Stimulated activated CD8-positive, alpha-beta memory T cell treated with anti-CD3 and anti-CD28 coated beads, Interleukin-15, amount 100 ng/mL, for 48 hours (primary cell): Measurements from ENCODE around the gene SLC4A9.
"Not testable (repeated sequence)": the region's sequence is repeated elsewhere in the genome, so short reads cannot be mapped to it uniquely, and the experiment has no call there.

Source experiments
- DNase-seq, 2 donors: peaks; one replicate each; pipeline ENCODE4 v3.0.0-alpha.2; 2020; ENCODE audit warnings: low read depth in 2 of 2

The SLC4A9 gene

GRCh38 chr5:140339636-140340035, 20.4 kb upstream of the SLC4A9 start:
- no peak for DNase-seq

DNA sequence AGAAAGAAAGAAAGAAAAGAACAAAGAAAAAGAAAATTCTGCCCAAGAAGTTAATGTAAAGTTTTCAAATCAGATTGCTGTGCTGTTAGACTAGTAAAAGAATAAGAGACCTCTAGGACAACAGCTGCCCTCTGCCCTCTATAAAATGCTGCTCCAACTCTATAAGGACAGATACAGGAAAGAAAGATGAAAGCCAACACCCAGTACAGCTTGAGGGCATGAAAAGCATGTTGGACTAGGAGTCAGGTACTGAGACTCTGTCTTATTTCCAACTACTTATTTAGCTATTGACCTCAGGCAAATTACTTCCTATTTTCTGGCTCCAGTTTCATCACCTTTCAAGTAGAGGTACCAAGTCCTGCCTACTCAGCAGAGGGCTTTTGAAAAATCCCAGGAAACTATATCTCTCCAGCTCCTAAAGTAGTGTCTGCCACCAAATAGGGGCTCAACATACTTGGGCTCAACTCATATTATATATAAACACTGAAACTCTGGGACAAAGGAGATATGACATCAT, 19.3 kb upstream of the SLC4A9 start:
- DNase-seq: no peak

DNA sequence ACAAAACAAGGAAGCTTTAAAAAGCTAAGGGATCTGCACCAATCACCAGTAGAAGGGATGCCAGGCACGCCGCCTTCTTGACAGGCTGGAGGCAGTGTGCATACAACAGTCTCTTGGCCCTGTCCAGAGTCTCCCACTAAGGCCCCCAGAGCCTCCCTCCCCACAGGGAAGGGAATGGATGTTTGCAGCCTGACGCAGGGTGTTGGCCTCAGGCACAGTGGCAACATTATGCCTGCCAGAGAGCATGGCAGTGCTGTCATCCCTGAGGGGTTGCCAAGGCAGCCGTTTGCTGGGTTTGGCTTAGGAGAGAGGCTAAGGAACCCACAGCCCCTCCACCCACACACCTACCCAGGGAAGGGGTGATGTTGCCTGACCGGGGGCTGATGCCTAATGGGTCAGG, 18.4 kb upstream of the SLC4A9 start:
- DNase-seq: no peak

DNA sequence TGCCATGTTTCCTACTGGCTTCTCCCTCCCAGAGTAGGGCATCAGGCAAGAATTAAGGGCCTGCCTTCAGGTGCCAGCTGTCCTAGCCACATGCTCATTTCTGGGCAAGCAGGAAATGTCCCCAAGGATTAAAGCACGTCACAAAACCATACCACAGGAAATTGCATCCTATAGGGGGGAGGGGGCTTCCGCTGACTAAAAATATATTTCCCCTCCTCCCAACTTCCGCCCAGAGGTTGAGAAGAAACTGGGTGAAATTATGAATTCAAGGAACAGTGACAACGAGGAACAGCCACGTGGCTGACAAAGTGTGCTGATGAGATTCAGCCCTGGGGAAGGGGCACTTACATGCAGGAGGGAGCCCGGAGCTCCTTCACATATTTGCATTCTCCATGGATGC, 17.7 kb upstream of the SLC4A9 start:
- peak; percentile 11 to 27 for DNase-seq

- no peak for DNase-seq
These were observed 17.1 kb upstream of the SLC4A9 start for GRCh38 chr5:140342896-140343295.

DNA sequence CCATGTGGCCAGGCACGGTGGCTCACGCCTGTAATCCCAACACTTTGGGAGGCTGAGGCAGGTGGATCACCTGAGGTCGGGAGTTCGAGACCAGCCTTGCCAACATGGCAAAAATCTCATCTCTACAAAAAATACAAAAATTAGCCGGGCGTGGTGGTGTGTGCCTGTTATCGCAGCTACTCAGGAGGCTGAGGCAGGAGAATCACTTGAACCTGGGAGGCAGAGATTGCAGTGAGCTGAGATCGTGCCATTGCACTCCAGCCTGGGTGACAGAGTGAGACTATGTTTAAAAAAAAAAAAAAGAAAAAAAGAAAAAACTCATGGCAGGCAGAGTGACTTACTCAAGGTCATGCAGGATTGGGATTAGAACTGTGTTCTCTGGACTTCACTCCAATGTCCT, 16.1 kb upstream of the SLC4A9 start:
- DNase-seq: not testable (repeated sequence)

DNA sequence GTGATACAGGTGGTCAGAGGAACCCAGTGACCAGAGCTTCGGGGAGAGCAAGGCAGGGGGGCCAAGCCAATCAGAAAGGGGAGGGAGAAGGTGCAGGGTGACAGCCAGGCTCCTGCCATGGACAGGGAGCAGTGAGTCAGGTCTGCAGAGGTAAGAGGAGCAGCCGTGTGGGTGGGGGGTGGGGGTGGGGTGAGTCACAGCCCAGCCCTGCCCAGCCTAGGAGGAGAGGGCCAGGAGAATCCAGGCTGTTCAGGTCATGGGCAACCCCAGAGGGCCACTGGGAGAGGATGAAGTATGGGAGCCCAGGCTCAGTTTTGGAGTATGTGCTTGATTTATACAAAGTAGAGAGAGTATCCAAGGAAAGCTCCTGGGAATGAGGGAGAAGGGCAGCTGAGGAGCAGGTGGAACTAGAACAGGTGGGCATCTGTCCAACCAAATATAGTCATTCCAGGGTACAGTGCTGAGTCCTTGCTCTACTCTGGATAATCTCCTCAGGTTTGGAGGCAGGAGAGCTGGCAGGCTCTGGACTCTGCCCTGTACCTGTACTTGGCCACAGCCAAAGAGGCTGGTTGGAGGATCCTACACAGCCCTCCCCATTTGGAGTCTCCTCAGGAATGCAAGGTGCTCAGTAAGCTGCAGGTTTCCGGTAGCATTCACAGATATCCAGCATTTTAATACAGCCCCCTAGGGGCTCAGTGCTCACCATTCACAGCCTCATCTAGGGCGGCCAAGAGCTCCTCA, 15.1 kb upstream of the SLC4A9 start:
- DNase-seq: peak in 1 of 2 donors; percentile 10

DNA sequence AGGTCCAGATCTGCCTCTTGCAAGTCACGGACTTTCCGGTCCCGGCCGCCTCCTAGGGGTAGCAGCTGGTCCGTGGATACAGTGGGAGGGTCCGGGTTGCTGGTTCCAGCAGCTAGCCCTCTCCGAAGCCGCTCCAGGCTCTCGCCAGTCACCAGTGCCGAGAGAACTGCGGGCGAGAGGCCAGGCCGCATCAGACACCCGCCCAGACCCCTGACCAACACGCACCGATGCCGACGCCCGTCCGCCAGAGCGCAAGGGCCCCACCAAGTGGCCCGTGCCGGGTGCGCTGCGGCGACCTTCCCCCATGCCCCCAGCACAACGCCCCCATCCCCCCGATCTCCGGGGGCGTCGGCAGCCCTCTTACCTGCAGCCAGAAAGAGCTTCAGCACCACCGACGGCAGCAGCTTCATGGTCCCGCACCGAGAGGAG, 14.1 kb upstream of the SLC4A9 start:
- DNase-seq: no peak

DNA sequence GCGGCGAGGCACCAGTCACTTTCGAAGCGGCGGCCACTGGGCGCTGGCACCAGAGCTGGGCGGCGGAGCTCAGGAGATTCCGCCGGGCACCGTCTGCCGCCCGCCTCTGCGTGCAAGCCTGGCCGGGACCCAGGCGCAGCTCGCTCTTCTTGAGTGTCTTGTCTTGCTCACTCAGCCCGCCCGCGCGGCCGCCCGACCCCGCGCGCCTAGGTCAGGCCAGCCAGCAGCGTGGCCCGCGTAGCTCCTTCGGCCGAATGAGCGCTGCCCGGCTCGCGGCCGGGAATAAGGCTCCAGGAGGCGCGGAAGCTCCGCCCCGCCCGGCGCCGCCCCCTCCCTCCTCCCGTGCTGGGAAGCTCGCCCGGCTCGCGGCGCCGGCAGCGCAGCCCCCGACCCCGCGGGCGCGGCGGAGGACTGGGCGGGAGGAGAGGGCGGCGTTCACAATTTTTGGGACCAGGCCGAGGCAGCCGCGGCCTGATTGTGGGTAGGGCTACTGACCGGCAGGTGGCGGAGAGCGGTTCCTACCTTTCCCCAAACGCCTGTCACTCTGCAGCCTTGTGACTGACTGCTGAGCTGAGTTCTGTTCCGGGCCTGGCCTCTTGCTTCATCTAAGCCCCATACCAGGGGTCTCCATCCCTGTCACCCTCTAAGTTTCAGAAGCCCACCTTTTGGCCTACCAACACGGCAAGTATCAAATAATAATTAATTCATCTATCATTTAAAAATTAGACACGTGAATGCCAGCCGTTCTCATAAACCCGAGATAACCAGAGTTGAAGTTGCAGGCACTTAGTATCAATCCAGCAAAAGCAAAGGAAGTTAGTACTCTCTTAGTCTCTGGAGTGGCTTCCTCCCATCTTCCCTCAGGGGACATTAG, 13.4 kb upstream of the SLC4A9 start, which contains the start of gene HBEGF:
HBEGF (minus strand) TSS at position 256 of the 874 bp plus-strand sequence. CDS start 275 bp downstream, outside the sequence.
- peak; percentile 21 to 24 for DNase-seq

DNA sequence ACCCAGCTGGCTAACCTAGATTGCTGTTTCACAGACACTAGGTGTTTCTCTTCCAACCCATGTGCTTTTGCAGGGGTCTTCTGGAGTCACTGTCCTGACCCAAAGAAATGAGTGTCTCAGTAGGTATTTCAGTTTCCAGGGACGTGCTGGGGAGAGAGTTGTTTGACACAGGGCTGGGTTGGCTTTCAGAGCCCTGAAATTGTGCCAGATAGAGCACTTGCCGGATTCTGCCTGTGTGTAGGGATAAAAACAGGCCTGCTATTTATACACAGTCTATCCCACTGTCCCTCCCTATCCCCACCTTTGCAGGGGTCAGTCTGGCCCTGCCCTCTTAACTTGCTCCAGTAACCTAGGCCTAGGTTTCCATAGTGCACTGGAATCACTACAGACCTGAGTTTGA, 12.6 kb upstream of the SLC4A9 start:
- DNase-seq: no peak

GRCh38 chr5:140348104-140348503, 11.9 kb upstream of the SLC4A9 start:
- no peak for DNase-seq

DNA sequence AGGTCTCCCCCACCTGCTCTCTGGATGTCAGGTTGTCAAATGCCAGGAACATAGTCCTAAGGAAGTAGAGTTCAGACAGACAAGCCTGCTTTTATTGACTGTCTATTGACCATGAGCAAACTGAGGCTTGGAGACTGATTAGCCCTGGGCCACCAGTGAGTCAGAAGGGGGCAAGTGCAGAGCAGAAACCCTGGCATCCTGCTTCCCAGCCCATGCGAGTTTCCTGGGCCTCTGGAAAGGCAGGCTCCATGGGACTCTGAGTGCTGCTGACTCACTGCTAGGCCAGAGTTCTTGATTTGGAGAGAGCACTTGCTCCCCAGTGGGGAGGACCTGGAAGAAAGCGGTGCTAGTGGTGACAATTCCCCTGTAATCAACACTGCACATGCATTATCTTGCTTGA, 10.8 kb upstream of the SLC4A9 start:
- no peak for DNase-seq

- DNase-seq: peak in 1 of 2 donors; percentile 37
These were observed 8.2 kb upstream of the SLC4A9 start for GRCh38 chr5:140351609-140352334.

DNA sequence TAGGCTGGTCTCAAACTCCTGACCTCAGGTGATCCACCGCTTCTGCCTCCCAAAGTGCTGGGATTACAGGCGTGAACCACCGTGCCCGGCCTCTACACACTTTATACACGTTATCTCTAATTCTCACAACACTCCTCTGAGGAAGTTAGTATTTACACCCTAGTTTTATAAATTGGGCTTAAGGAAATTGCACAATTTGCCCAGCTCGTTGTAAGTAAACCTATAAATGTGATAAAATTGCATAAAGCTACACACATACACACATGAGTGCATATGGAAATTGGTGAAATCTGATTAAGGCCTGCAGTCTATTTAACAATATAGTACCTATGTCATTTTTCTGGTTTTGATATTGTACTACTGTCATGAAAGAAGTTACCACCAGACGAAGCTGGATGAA, 4.4 kb upstream of the SLC4A9 start:
- DNase-seq: no peak

DNA sequence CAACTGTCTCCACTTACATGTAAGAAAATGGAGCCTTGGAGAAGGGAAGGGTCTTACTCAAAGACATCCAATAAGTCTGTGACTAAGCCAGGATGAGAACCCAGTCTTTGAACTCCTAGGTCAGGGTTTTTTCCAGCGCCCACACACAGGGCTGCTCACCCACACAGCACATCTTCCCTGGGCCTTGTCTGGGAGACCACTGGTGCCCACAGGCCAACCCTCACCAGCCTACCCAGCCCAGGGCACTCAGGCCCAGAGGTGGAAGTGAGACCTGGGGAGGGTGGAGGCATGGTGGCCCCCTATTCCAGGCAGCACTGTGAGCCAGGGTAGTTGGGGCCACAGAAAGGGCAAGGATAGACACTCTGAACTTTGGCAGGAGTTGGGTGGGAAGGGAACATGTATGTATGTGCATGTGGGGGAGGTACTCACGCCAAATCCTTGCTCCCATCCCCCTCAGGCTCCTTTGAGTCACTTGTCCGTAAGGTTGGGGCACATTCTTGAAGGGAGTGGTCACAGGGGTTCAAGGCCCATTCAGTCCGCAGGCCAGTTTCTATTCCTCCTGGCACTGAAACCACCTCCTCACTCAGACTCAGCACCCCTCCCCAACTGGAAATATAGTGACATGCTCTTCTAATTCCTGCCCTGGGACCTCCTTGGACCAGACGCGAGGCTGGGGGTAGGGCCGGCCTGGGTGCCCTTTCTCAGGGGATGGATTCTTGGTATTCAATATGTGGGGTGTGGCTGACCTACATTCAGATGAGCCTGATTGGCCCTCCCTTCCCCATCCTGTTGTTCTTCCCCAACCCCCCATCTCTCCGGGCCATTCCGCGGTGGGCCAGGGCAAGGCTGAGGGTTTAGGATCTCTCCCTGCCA, 2.9 kb upstream of the SLC4A9 start:
- no peak for DNase-seq

DNA sequence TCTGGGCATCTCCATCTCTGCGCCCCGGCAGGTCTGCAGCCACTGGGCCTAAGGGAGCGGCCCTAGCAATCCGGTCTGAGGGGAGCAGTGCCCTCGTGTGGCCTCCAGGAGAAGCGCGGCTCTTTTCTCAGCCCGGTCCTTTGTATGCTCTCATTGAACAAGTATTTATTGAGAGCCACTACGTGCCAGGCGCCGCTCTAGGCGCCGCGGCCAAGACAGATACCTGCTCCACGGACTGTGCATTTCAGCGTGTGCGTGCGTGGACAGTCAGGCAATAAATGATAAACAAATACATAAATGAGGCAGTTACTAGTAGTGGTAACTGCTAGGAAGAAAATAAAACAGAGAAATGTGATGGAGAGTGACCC, 2.3 kb upstream of the SLC4A9 start:
- peak; percentile 49 to 68 for DNase-seq

GRCh38 chr5:140358738-140359310, 1.2 kb upstream of the SLC4A9 start:
- DNase-seq: no peak

GRCh38 chr5:140360681-140361479, 886 bp downstream of the SLC4A9 start:
- DNase-seq: no peak

- DNase-seq: no peak
These were observed 1.9 kb downstream of the SLC4A9 start for GRCh38 chr5:140361901-140362300.

DNA sequence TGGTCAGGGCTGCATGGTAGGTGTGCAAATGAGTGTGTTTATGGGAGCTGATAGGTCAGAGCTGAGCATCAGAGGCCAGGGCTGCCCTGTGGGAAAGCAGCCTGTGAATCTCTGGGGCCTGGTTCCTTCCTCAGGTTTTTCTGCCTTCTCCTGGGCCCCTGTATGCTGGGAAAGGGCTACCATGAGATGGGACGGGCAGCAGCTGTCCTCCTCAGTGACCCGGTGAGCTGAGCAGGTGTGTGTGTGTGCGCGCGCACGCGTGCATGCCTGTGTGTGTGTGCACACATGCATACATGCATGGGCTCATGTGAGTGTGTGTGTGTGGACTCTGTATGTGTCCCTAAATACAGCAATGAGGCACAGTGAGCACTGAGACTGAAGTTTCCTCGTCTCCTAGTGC, 2.3 kb downstream of the SLC4A9 start:
- no peak for DNase-seq
